T-helper 1 cell treated with Interleukin-12 subunit alpha and Interleukin-12 subunit beta and Interleukin-4 antibody, amounts not matched to agents 30 μg/mL and 1 μg/mL, for 36 hours (primary cell): ENCODE results near the gene PPM1N.

ENCODE experiments used
- H3K27ac Mint-ChIP-seq: one replicate; pipeline ENCODE4 v1.8.0; 2021; ENCODE audit warnings: mild to moderate bottlenecking, mixed read lengths
- H3K27me3 Mint-ChIP-seq: one replicate; pipeline ENCODE4 v1.8.0; 2021; ENCODE audit warnings: low read depth, mixed read lengths
- H3K36me3 Mint-ChIP-seq: one replicate; pipeline ENCODE4 v1.8.0; 2021; ENCODE audit warnings: low read depth, mixed read lengths
- H3K4me1 Mint-ChIP-seq: one replicate; pipeline ENCODE4 v1.8.0; 2021; ENCODE audit warnings: low read depth, mixed read lengths
- H3K4me3 Mint-ChIP-seq: one replicate; pipeline ENCODE4 v1.8.0; 2021; ENCODE audit warnings: mild to moderate bottlenecking, moderate library complexity, mixed read lengths
- H3K9me3 Mint-ChIP-seq: one replicate; pipeline ENCODE4 v1.8.0; 2021; ENCODE audit warnings: mixed read lengths

Gene PPM1N

DNA sequence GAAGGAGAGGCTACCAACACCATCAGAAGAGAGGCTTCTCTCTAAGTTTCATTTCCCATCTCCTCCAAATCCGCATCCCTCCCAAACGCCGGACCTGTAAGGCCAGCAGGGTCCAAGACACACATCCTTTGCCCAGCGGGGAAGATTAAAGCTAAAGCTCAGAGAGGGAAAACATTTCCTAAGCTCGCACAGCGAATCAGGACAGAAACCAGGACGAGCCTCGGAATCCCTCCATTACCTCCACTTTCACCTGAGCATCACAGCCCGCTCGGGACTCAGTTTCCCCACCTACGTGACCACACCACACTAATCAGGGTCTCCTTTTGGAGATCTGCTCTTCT lies 31.2 kb upstream of the PPM1N start:
- Mint-ChIP-seq H3K9me3 (no peaks in the 10 kb centered on the region), H3K27ac (peak overlapping the region; percentile 94), H3K4me3 (peak overlapping the region; percentile 89), H3K27me3 (peaks cover 29% of the 10 kb centered on the region), H3K4me1 (peaks cover 21% of the 10 kb centered on the region), H3K36me3 (no peaks in the 10 kb centered on the region)

- H3K4me3 Mint-ChIP-seq = peak within 1 kb of the TSS; percentile 89
- peaks cover 34% of the 10 kb centered on the region for H3K27me3 Mint-ChIP-seq
- H3K36me3 Mint-ChIP-seq = no peaks in the 10 kb centered on the region
- H3K4me1 Mint-ChIP-seq = peaks cover 21% of the 10 kb centered on the region
- no peaks in the 10 kb centered on the region for H3K9me3 Mint-ChIP-seq
- peak within 1 kb of the TSS; percentile 94 for H3K27ac Mint-ChIP-seq
Observed at GRCh38 chr19:45467456-45468158, 30.6 kb upstream of the PPM1N start, which contains the start of gene FOSB. Gene FOSB, plus strand, starts transcription at chr19:45467996. Its CDS starts 591 bp downstream, at chr19:45468587.

- H3K27me3 Mint-ChIP-seq = peaks cover 37% of the 10 kb centered on the region
- peaks cover 24% of the 10 kb centered on the region for H3K4me1 Mint-ChIP-seq
Observed at GRCh38 chr19:45468159-45468651, 30.0 kb upstream of the PPM1N start.

DNA sequence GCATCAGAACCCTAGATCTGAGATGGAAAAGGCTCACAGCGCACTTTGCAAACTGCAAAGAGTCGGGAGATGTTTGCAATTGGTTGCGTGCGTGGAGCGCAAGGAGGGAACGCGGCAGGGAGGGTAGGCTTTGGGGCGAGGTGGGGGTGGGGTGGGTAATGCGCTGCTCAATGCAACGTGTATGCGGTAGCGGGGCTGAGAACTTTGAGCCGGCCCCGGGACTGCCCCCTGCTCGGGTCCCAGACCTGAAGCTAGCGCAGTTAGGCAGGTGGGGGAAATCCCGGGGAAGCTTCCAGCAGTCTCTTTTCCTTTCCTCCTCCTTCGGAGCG lies 29.5 kb upstream of the PPM1N start:
- H3K27ac Mint-ChIP-seq = peak overlapping the region; percentile 94
- H3K27me3 Mint-ChIP-seq = peaks cover 40% of the 10 kb centered on the region
- peak overlapping the region; percentile 89 for H3K4me3 Mint-ChIP-seq
- no peaks in the 10 kb centered on the region for H3K9me3 Mint-ChIP-seq
- H3K36me3 Mint-ChIP-seq = peaks cover 2% of the 10 kb centered on the region
- peaks cover 24% of the 10 kb centered on the region for H3K4me1 Mint-ChIP-seq

More at GRCh38 chr19:45468159-45468651, 30.0 kb upstream of the PPM1N start:
- no peaks in the 10 kb centered on the region for H3K9me3 Mint-ChIP-seq
- peak overlapping the region; percentile 94 for H3K27ac Mint-ChIP-seq
- H3K36me3 Mint-ChIP-seq = peaks cover 2% of the 10 kb centered on the region
- H3K4me3 Mint-ChIP-seq = peak overlapping the region; percentile 89

DNA sequence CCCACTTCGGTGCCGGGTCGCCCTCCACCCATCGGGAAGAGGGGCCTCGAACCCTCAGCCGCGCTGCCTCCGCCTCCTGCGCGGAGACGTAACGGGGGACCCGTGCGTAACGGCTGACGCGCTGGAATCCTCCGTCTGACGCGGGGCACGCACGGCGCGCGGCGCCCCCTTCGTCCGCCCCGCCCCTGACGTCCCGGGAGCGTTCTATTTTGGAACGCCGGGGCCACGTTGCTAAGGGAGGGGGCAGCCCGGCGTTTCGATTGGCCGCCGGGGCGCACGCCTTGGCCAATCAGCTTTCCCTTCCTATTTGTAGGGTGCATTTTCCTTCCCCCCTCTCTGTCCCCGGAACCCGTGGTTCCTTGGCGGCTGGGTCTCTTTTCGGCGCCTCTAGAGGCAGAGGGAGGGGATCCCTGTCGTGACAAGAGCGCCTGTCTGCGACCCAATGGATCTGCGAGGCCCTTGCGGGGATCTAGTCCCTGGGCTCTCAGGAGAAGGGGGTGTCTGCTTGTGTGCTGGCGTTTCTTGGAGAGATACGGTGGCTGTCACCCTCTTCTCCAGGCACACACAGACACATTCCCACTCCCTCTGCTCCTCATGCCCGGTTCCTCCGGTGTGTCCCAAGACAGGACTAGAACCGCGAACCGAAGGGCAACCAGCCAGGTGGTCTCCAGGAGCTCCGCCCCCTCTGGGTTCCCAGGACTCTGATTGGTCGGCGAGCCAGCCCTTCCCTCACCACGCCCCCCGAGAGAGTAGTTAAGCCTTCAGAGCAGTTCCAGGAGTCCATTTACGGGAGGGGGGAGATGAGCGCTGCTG lies 28.9 kb upstream of the PPM1N start:
- Mint-ChIP-seq H3K27me3 (peaks cover 45% of the 10 kb centered on the region), H3K9me3 (no peaks in the 10 kb centered on the region), H3K36me3 (peaks cover 2% of the 10 kb centered on the region), H3K4me3 (peak overlapping the region; percentile 89), H3K27ac (peak overlapping the region; percentile 94), H3K4me1 (peaks cover 24% of the 10 kb centered on the region)

DNA sequence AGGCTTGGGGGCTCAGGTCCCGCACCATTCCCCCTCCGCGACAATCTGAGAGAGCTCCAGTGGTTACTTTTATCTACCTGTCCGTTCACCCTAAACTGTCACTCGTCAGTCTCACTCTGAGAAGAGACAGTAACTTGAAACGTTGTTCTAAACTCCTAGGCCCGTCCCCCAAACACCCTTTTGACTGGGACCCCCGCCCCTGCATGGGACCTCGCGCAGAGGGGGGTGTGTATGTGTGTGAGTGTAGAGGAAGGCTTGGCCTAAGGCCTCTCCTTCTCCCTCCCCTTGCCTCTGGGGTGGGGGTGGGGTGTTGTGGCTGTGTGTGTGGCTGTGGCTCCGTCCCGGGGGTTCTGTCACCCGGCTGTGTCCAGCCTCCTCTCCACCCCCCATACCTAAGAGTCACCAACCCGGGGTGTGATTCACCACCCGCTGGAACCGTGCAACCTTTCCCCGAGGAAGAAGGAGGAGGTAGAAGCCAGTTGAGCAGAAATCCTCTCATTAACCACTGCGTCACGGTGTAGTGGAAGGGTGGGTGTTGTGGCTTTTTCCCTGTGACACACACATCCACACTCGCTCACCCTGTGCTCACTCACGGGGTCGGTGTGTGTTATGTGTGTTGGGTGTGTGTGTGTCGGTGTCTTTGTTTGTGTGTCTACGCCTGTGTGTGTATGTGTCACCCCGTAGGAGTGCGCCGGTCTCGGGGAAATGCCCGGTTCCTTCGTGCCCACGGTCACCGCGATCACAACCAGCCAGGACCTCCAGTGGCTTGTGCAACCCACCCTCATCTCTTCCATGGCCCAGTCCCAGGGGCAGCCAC lies 28.1 kb upstream of the PPM1N start:
- Mint-ChIP-seq H3K36me3 (peaks cover 2% of the 10 kb centered on the region), H3K4me3 (peak overlapping the region; percentile 89), H3K27ac (peak overlapping the region; percentile 94), H3K27me3 (peaks cover 47% of the 10 kb centered on the region), H3K9me3 (no peaks in the 10 kb centered on the region), H3K4me1 (peaks cover 26% of the 10 kb centered on the region)

DNA sequence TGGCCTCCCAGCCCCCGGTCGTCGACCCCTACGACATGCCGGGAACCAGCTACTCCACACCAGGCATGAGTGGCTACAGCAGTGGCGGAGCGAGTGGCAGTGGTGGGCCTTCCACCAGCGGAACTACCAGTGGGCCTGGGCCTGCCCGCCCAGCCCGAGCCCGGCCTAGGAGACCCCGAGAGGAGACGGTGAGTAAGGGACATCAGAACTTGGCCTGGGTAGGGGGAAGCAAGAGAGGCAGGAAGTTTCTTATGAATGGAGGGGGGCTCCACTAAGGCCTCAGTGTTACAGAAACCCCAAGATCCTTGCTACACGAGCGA lies 27.5 kb upstream of the PPM1N start:
- H3K27me3 Mint-ChIP-seq = peaks cover 53% of the 10 kb centered on the region
- peaks cover 2% of the 10 kb centered on the region for H3K36me3 Mint-ChIP-seq
- peaks cover 28% of the 10 kb centered on the region for H3K4me1 Mint-ChIP-seq
- H3K4me3 Mint-ChIP-seq = no peak overlapping the region
- no peaks in the 10 kb centered on the region for H3K9me3 Mint-ChIP-seq
- no peak overlapping the region for H3K27ac Mint-ChIP-seq

- no peaks in the 10 kb centered on the region for H3K9me3 Mint-ChIP-seq
- H3K27me3 Mint-ChIP-seq = peaks cover 54% of the 10 kb centered on the region
- H3K4me1 Mint-ChIP-seq = peaks cover 30% of the 10 kb centered on the region
- peaks cover 2% of the 10 kb centered on the region for H3K36me3 Mint-ChIP-seq
- H3K4me3 Mint-ChIP-seq = no peak overlapping the region
- H3K27ac Mint-ChIP-seq = peak overlapping the region; percentile 19
Observed at GRCh38 chr19:45471111-45471930, 26.9 kb upstream of the PPM1N start.

GRCh38 chr19:45471931-45472562 lies 26.2 kb upstream of the PPM1N start:
- peak overlapping the region; percentile 19 for H3K27ac Mint-ChIP-seq
- H3K36me3 Mint-ChIP-seq = peaks cover 2% of the 10 kb centered on the region
- peaks cover 32% of the 10 kb centered on the region for H3K4me1 Mint-ChIP-seq
- H3K4me3 Mint-ChIP-seq = no peak overlapping the region
- H3K27me3 Mint-ChIP-seq = peaks cover 59% of the 10 kb centered on the region
- no peaks in the 10 kb centered on the region for H3K9me3 Mint-ChIP-seq

DNA sequence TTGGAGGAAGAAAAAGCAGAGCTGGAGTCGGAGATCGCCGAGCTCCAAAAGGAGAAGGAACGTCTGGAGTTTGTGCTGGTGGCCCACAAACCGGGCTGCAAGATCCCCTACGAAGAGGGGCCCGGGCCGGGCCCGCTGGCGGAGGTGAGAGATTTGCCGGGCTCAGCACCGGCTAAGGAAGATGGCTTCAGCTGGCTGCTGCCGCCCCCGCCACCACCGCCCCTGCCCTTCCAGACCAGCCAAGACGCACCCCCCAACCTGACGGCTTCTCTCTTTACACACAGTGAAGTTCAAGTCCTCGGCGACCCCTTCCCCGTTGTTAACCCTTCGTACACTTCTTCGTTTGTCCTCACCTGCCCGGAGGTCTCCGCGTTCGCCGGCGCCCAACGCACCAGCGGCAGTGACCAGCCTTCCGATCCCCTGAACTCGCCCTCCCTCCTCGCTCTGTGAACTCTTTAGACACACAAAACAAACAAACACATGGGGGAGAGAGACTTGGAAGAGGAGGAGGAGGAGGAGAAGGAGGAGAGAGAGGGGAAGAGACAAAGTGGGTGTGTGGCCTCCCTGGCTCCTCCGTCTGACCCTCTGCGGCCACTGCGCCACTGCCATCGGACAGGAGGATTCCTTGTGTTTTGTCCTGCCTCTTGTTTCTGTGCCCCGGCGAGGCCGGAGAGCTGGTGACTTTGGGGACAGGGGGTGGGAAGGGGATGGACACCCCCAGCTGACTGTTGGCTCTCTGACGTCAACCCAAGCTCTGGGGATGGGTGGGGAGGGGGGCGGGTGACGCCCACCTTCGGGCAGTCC lies 25.5 kb upstream of the PPM1N start:
- no peaks in the 10 kb centered on the region for H3K9me3 Mint-ChIP-seq
- no peak overlapping the region for H3K4me3 Mint-ChIP-seq
- H3K4me1 Mint-ChIP-seq = peaks cover 30% of the 10 kb centered on the region
- no peak overlapping the region for H3K27ac Mint-ChIP-seq
- H3K27me3 Mint-ChIP-seq = peaks cover 61% of the 10 kb centered on the region
- H3K36me3 Mint-ChIP-seq = peaks cover 2% of the 10 kb centered on the region

DNA sequence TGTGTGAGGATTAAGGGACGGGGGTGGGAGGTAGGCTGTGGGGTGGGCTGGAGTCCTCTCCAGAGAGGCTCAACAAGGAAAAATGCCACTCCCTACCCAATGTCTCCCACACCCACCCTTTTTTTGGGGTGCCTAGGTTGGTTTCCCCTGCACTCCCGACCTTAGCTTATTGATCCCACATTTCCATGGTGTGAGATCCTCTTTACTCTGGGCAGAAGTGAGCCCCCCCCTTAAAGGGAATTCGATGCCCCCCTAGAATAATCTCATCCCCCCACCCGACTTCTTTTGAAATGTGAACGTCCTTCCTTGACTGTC lies 24.9 kb upstream of the PPM1N start:
- H3K27ac Mint-ChIP-seq = no peak overlapping the region
- H3K4me1 Mint-ChIP-seq = peaks cover 29% of the 10 kb centered on the region

GRCh38 chr19:45473682-45474605 lies 24.3 kb upstream of the PPM1N start:
- Mint-ChIP-seq H3K4me1 (peaks cover 29% of the 10 kb centered on the region), H3K9me3 (no peaks in the 10 kb centered on the region), H3K36me3 (peaks cover 2% of the 10 kb centered on the region), H3K27me3 (peaks cover 61% of the 10 kb centered on the region), H3K27ac (no peak overlapping the region), H3K4me3 (no peak overlapping the region)

More for the DNA sequence above, 24.9 kb upstream of the PPM1N start:
- peaks cover 61% of the 10 kb centered on the region for H3K27me3 Mint-ChIP-seq
- no peaks in the 10 kb centered on the region for H3K9me3 Mint-ChIP-seq
- H3K4me3 Mint-ChIP-seq = no peak overlapping the region
- peaks cover 2% of the 10 kb centered on the region for H3K36me3 Mint-ChIP-seq
